D341Med (cell line): ENCODE data around the gene CENPC.
"Not testable (repeated sequence)": the region's sequence is repeated elsewhere in the genome, so short reads cannot be mapped to it uniquely, and the experiment has no call there.

Experiments
- DNase-seq: peaks from one replicate; pipeline ENCODE4 v3.0.0; 2012; ENCODE audit warnings: low spot score

CENPC gene

GRCh38 chr4:67552146-67552792, 7.0 kb upstream of the CENPC start:
- not testable (repeated sequence) for DNase-seq

- DNase-seq = no peak
Measured at GRCh38 chr4:67550857-67551256, 5.6 kb upstream of the CENPC start.

- no peak for DNase-seq
Measured at GRCh38 chr4:67550451-67550850, 5.1 kb upstream of the CENPC start.

- DNase-seq = no peak
Measured at GRCh38 chr4:67549123-67549522, 3.8 kb upstream of the CENPC start.

- no peak for DNase-seq
Measured at GRCh38 chr4:67546971-67547370, 1.7 kb upstream of the CENPC start.

GRCh38 chr4:67546004-67546356, 677 bp upstream of the CENPC start:
- DNase-seq = no peak

GRCh38 chr4:67542076-67542475, 3.2 kb downstream of the CENPC start:
- DNase-seq = no peak

- no peak for DNase-seq
Measured at GRCh38 chr4:67539830-67540229, 5.5 kb downstream of the CENPC start.

- no peak for DNase-seq
Measured at GRCh38 chr4:67535280-67535840, 9.9 kb downstream of the CENPC start.

GRCh38 chr4:67533112-67533511, 12.2 kb downstream of the CENPC start:
- no peak for DNase-seq

- DNase-seq = not testable (repeated sequence)
Measured at GRCh38 chr4:67532397-67532796, 12.9 kb downstream of the CENPC start.

GRCh38 chr4:67531379-67531962, 13.8 kb downstream of the CENPC start:
- DNase-seq = peak; percentile 23

- not testable (repeated sequence) for DNase-seq
Measured at GRCh38 chr4:67524140-67524539, 21.2 kb downstream of the CENPC start.

- DNase-seq = no peak
Measured at GRCh38 chr4:67522851-67523671, 22.2 kb downstream of the CENPC start.

GRCh38 chr4:67522230-67522629, 23.1 kb downstream of the CENPC start:
- DNase-seq = no peak

- no peak for DNase-seq
Measured at GRCh38 chr4:67521506-67521905, 23.8 kb downstream of the CENPC start.

GRCh38 chr4:67520141-67520540, 25.2 kb downstream of the CENPC start:
- no peak for DNase-seq

GRCh38 chr4:67512501-67512900, 32.8 kb downstream of the CENPC start:
- DNase-seq = no peak

GRCh38 chr4:67500373-67500772, 44.9 kb downstream of the CENPC start:
- DNase-seq = no peak

GRCh38 chr4:67499799-67500198, 45.5 kb downstream of the CENPC start:
- no peak for DNase-seq

- DNase-seq = no peak
Measured at GRCh38 chr4:67483868-67484602, 61.3 kb downstream of the CENPC start.

GRCh38 chr4:67480810-67481209, 64.5 kb downstream of the CENPC start:
- DNase-seq = no peak
